Activated CD4-positive, alpha-beta T cell treated with anti-CD3 and anti-CD28 coated beads for 48 hours (primary cell): ENCODE data around the gene SLC12A8.

ENCODE experiments used
- DNase-seq: peaks from one replicate; pipeline ENCODE4 v3.0.0-alpha.2; 2020

SLC12A8 gene, protein sequence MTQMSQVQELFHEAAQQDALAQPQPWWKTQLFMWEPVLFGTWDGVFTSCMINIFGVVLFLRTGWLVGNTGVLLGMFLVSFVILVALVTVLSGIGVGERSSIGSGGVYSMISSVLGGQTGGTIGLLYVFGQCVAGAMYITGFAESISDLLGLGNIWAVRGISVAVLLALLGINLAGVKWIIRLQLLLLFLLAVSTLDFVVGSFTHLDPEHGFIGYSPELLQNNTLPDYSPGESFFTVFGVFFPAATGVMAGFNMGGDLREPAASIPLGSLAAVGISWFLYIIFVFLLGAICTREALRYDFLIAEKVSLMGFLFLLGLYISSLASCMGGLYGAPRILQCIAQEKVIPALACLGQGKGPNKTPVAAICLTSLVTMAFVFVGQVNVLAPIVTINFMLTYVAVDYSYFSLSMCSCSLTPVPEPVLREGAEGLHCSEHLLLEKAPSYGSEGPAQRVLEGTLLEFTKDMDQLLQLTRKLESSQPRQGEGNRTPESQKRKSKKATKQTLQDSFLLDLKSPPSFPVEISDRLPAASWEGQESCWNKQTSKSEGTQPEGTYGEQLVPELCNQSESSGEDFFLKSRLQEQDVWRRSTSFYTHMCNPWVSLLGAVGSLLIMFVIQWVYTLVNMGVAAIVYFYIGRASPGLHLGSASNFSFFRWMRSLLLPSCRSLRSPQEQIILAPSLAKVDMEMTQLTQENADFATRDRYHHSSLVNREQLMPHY

DNA sequence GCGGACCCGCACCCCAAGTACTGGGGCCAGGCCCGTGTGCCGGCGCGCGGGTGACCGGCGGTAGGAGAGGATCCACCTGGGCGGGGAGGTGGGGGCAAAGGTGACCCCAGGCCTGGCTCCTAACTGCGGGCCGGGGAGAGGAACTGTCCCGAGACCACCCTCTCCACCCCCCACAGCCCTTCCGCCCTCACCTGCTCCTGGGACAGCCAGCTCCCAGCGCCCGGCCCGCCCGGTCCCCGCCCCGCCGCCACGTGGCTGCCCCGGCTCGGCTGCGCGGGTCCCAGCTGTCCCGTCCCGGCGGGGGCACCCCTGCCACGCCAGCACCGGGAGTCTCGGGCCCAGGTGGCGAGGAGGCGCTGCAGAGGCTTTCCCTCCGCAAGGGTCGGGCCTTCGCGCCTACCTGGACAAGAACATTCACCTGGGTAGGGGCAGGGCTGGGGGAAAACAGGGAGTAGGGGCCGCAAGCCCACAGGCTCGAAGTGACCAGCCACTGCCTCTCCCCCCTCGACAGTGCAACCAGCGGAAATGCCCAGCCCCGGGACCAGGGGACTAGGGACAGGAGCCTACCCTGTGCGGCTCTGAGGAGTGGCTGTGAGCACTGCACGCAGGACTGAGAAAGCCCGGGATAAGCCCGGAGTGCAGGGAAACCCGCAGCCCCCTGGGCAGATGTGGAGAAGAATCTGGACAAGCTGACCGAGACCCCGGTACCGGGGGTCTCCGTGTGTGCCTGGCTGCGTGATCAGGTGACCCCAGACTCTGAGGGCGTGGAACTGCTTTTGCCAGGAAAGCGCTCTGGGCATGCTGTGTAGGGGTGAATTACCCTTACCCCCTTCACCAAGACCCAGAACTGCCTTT lies at the start of gene SLC12A8:
TSS of gene SLC12A8 (minus strand) at position 240 of the 855 bp plus-strand sequence. CDS start 1,399 bp downstream, outside the sequence.
- DNase-seq, result no peak

DNA sequence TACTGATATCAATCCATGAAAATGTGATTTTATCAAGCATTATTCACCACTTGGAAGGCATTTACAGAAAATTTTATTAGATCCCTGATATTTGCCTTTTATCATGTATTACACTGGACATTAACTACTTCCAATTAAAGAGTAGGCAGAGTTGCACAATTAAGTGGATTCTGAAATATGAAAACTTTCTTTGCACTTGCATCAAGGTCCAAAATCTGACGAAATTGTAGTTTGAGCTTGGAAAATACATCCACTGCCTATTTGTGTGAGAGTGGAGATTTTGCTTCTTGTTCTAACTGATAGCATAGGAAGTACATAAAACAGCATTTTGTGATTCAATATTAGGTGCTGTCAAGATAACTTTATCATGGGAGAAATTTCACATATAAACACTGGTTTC lies 49.6 kb upstream of the SLC12A8 start:
- DNase-seq, result no peak

DNA sequence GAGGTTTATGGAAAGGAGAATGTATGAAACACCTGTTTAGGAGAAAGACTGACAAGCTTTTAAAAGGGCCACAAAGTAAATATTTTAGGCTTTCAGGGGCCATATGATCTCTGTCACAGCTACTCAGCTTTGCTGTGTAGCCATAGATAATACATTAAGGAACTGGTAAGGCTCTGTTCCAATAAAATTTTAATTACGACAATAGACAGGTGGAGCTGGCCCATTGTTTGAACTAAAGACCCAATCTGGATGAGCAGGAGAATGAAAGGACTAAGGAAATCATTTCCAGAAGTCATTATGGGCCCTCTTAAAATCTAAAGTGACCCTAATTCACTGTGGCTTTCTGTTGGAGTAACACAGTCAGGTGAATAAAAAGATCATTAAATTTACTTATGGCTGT lies 48.5 kb upstream of the SLC12A8 start:
- no peak for DNase-seq

DNA sequence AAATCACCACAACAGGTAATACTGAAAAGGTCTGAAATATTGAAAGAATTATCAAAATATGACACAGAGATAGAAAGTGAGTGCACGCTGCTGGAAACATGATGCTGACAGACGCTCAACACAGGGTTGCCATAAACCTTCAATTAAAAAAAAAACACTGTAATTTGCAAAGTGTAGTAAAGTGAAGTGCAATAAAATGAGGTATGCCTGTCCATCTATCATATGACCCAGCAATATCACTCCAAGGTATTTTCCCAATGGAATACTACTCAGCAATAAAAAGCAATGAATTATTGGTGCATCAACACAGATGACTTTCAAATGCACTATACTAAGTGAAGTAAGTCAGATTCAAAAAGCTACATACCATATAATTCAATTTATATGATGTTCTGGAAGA lies 47.6 kb upstream of the SLC12A8 start:
- no peak for DNase-seq

DNA sequence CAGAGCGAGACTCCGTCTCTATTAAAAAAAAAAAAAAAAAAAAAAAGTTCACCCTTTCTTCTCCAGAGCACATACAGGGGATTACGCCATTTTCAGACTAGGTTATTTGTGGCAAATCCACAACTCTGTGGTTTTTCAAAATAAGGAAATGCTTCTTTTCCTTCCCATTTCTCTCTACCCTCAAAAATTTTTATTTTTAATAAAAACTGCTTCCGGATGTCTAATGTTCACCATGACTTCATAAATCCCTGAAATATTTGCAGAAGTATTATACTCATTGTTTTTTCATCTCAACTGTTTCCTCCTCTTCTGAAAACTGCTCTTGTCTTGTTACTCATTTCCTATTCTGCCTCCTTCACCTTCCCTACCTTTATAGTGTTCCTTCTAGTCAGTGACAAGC lies 45.0 kb upstream of the SLC12A8 start:
- no peak for DNase-seq

DNA sequence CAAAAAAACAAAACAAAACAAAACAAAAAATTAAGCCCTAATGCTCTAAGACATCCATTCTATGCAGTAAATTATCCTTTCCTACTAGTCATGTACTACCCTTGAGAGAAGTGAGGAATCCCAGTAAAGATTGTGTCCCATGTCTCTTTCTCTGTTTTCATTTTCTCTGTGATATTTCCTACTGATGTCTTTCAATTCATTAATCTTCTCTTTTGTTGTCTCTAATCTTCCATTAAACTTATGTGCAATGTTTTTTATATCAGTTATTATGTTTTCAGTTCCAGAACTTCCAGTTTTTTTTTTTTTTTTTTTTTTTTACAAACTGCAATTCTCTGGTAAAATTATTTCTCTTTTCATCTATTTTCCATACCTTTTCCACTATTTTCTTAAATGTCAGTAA lies 44.1 kb upstream of the SLC12A8 start:
- DNase-seq, result no peak

DNA sequence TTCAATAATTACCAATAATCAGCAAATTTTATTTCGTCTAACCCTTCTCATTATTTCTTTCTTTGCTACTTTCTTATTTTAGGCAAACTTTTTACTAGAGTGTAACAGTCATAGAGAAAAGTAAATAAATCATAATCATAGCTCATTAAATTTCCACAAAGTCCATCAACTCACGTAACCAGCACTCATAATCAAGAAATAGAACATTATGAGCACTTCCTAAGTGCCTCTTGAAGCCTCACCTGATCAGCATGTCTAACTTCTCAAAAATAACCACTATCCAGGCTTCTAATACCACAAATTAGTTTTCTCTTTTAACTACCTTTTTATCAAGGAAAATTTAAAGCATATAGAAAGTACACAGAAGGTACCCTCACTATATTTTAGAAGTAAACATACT lies 38.4 kb upstream of the SLC12A8 start:
- DNase-seq, result no peak

DNA sequence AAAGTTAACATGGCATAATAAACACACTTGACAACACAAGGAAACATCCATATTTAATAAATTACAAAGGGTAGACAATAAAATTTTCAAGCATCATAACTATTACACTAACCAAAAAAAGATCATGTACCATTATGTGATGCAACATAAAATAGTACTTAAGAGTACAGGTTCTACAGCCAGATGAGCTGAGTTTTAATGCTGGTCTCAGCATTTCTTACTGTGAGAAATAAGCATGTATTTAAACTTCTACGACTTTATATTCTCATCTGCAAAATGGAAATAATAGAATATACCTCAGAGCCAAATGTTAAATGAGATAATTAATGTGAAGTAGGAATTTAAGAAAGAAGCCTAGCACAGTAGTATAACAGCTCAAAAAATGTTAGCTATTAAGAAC lies 33.7 kb upstream of the SLC12A8 start:
- DNase-seq, result no peak

DNA sequence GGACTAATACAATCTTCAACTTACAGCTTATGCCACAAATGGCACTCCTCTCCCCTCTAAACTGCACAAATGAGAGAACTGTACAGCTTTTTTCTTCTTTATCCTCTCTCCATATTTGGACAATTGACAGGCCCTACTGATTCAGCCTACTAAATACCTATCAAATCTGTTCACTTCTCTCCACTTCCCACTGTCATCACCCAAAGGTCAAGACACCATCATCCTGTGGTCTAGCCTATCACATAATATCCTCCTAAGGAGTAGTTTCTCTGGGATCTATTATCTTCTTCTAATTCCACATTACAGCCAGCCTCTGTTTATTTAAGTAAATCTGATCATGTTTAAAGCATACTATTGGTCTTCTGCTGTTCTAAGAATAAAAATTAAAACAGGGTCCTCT lies 33.0 kb upstream of the SLC12A8 start:
- DNase-seq, result no peak

DNA sequence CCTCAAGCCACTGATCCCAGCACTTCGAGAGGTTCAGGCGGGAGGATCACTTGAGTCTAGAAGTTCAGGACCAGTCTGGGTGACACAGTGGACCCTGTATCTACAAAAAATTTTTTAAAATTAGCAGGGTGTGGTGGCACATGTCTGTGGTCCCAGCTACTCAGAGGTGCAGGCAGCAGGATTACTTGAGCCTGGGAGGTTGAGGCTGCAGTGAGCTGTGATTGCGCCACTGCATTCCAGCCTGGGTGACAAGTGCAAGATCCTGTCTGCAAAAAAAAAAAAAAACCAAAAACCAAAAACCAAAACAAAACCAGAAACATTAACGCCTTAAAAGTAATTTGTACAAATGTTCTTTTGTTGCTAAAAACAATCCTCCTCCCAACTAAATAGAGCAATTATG lies 27.9 kb upstream of the SLC12A8 start:
- no peak for DNase-seq

DNA sequence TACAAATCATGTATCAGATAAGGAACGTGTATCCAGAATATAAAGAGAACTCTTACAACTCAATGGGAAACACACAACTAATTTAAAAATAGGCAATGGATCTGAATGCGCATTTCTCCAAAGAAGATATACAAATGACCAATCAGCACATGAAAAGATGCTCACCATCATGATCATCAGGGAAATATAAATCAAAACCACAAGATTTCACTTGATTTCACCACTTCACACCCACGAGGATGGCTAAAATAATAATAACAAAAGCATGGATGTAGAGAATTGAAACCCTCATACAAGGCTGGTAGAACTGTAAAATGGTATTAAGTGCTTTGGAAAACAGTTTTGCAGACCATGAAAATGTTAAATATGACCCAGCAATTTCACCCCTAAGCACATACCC lies 26.7 kb upstream of the SLC12A8 start:
- DNase-seq, result no peak

DNA sequence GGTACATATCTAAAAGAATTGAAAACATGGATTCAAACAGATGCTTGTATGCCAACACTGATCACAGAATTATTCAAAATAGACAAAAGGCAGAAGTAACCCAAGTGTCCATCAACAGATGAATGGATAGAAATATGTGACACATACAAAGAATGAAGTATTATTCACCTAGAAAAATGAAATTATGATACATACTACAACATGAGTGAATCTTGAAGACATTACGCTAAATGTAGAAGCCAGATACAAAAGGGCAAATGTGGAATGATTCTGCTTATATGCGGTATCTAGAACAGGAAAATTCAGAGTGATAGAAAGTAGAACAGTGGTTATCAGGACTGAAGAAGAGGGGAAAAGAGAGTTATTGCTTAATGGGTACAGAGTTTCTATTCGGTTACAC lies 26.2 kb upstream of the SLC12A8 start:
- DNase-seq, result no peak

DNA sequence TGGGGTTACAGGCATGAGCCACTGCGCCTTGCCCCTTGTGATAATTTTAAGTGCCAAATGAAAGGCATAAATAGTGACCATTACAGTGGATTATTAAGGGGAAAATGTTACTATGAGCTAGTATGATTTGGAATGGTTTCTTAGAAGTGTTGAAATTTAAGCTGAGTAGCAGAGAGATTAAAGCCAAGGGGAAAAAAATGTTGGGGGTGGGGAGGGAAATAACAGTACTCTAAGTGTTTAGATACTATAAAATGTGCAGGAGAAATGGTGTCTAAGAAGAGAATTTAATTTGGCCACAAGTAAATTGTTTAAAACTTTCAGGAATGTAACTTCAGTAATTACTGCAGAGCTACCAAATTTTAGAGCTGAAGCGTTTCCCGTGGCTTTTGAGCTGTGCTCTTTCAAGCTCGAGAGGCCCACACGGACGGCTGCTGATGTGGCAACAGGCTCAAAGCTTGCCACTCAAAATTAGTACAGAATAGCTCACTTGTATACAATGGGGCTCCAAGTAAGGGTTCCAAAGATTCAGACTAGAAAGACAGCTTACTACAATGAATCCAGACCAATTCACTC lies 23.9 kb upstream of the SLC12A8 start:
- DNase-seq, result no peak

DNA sequence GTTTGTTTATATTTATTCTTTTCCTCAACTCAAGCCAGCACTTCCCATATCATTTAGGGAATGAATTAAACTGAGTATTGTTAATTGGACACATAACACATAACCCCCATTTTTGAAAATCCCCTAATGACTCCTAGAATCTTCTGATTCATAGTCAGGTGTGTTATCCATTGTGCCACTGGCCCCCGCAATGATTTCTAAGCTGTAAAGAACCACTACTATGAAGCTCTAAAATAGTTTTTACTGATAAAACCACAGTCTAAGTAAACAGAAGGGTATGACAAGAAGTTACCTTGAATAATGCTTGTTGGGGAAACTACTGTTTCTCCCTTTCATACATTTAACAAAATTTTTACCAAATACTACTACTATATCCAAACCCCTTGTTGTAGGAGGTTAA lies 22.3 kb upstream of the SLC12A8 start:
- DNase-seq, result no peak

DNA sequence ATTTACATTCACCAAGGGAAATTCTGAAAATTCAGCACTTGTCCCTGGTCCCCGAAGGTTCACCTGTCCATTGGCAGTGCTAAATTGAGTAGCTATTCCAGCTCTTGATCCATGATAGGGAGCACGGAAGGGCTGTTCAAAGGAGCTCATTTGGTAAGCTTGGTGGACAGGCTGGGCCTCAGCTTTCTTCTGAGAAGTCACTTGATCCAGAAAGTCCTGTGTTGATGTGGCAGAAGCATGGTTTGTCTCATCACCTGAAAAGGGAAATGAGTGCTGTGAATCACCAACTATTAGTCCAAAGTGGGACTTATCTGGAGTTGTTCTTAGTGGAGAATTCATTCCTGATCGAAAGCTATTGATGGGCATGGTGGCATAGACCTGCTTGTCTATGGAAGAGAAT lies 19.9 kb upstream of the SLC12A8 start:
- no peak for DNase-seq

DNA sequence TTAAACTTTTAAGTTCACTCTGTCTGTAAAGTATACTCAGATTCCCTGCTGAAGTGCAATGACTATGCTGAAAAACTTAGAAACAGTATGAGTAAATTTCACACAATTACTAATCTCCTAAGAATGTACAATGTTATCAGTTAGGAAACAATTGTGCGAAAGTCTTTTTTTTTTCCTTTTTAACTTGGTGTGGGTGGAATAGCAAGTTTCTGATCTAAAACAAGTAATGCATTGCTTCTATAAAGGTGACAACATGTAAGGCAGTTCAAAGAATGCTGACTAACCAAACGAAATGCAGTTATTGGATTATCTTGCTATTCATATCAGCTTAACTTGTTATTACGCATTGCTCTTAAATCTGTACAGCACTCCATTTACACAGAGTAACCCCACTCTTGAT lies 19.3 kb upstream of the SLC12A8 start:
- no peak for DNase-seq

DNA sequence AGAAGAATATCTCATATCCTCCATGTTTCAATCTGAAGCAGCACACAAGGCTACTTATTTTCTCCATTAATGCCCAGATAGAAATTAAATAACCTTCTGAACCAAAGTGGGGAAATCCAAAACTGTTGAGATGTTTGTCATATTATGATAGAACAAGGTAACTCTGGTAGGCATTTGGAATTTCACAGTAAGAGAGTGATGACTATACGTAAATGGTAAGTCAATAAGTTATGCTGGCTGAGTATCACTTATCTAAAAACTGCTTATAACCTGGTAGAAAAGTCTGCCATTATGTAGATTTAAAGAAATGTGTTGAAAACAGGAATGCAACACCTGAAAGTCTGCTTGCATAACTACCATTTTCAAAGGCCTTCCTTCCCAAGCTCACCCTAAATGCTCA lies 17.2 kb upstream of the SLC12A8 start:
- DNase-seq, result no peak

DNA sequence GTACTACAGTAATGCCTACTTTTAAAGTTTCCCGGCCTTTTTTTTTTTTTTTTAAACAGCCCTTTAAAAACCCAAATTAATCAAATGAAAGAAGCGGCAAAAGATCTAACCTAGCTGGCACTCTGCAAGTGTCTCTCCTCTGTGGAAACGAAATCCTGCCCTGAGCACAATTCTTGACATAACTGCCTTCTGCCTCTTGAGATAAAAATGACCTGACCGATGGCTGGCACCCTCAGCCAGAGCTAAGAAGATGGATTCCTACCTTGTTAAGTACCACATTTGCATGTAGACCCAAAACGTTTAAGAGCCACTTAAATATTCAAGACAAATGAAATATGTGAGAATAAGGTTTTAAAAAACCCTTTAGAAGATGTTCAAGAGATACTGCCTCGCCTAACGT lies 16.6 kb upstream of the SLC12A8 start:
- DNase-seq, result no peak

DNA sequence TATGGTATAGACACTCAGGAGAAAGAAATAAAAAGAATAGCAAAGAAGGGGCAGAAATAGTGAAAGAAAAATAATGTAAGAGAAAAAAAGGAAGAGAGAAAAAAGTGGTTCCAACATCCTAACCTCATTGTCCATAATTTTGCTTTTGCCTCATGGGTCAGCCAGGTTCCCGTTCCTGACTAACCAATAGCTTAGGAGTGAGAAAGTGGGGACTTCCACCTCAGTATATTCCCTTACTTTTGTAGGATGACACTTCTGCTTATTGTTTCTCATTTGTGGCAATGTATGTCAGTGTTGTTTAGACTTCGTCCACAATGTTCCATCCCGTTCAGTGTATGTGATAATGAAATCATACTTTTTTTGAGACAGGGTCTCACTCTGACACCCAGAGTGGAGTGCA lies 9.3 kb upstream of the SLC12A8 start:
- no peak for DNase-seq

DNA sequence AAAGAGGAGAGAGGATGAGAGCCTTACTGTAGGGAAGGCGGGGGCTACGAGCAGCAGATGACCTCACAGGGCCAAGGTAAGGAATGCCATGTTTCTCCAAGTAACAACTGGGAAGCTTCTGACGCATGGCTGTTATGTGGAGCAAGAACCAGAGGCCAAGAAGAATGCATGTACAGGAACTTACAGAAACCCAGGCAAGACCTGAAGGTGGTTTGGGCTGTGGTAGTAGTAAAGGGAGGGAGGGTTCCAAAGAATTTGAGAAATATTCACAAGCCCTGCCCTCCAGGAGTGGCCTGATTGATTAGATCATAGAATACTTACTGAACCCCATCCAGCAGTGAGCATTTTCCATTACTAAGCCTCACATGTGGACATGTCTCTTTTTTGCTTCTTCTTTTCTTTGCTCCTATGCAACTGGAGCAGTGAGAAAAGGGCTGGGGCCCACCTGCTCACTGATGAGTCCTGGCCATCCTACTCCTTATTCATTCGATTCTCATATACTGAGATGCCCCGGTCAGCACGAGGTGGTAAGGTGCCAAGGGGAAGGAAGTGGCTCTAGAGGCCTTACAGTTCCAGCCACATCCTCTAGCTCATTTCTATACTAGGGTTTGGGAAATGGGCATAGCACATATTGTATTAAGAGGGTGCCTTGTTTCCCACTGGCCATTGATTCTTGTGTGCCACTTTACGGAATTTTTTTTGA lies 8.3 kb upstream of the SLC12A8 start:
- DNase-seq, result no peak

DNA sequence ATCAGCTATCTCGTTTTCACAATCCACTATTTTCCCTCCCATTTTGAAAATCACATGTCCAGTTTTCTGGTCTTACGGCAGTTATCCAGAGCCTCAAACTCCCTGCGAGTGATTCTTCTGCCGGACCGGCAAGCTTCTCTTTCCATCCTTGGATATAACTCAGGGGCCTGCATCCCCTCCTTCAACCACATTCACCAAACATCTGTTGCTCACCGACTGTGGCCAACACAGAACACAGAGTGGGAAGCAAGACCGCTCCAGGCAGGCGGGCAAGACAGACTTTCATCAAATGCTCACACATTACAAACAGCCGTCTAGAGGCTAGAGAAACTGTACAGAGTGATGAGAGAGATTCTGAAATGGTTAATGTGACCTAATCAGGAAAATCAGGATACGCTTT lies 7.6 kb upstream of the SLC12A8 start:
- no peak for DNase-seq

DNA sequence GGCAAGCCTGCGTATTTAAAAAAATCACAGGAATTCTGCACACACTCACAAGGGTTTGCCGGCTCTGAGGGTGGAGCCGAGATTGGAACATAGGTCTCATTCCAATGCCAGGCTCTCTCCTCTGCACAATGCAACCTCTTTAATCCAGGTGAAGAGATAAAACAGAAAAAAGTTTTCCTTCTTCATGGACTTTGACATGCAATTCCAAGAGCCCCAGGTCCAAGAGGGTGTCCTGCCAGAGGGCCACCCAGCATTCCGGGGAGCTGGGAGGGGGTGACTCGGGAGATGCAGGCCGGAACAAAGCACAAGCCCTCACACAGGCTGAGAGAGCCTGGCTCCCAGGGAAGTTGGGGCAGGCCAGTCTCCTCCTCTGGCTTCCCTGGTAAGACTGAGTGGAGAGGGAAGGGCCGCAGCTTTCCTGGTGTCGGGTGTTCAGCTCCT lies 6.7 kb upstream of the SLC12A8 start:
- no peak for DNase-seq

DNA sequence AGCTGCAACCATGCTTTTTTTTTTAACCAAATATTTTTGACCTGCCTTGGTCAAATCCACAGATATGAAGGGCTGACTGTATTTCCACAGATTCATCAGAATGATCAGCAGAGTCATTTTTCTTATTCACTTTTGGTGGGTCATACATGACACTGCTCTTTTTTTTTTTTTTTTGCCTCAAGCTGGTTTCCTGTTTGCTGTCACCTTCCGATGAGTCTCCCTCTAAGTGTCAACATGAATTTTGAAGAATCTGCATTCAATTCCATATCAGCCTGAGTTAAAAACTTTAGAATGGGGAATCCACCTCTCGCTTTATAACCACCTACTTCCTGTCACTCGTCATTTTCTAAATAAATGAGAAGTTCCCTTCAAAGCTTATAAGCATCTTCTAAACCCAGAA lies 2.2 kb upstream of the SLC12A8 start:
- no peak for DNase-seq
